ENCODE data around the gene PDXDC1. TPM values are rescaled to one million over a fixed set of nuclear protein-coding genes. Genes with fewer than 3 reads are reported as not detected.
"Not testable (repeated sequence)": the region's sequence is repeated elsewhere in the genome, so short reads cannot be mapped to it uniquely, and the experiment has no call there.

The PDXDC1 gene
- total RNA-seq, 2 experiments from 2014 or later: 53.7 to 55.6 TPM

- H3K27me3 Mint-ChIP-seq; DNase-seq; H3K4me3 Mint-ChIP-seq; CTCF ChIA-PET; H3K4me1 Mint-ChIP-seq (ENCODE audit: low read depth); H3K36me3 Mint-ChIP-seq; POLR2A ChIA-PET; H3K9me3 Mint-ChIP-seq; intact Hi-C loops (cut with micrococcal nuclease); H3K27ac Mint-ChIP-seq: not testable (repeated sequence)
These were observed 193.5 kb downstream of the PDXDC1 start for GRCh38 chr16:15168303-15168702.

DNA sequence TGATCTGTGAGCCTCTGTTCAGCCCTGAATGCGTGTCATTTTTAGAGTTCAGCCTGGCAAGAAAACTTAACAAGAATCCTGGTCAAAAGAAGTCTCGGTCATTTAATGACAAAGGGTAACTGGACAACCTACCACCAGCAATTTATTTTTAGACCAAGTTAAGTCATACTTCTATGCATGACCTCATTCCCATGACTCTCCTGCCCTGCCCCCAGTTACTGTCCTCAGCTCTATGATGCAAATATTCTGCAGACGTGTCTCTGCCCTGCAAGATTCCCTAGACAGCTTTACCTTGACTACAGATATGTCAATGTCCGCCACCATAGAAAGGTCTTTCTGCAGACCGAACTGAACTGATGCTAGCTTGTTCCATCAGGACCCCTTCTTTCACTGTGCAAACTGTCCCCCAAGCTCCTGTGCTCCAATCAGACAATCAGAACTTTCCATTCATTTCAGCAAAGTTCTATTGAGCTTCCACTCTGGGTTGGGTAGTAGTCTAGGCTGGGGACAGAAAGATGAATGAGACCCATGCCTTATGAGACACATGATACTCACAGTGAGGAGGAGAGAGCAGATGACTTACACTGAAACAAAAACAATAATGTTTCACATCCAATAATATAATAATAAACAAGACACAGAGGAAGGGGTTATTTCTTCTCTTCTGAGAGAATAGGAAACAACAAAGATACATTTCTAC is 194.3 kb downstream of the PDXDC1 start:
- DNase-seq; H3K4me1 Mint-ChIP-seq (ENCODE audit: low read depth); H3K36me3 Mint-ChIP-seq; H3K27ac Mint-ChIP-seq; H3K27me3 Mint-ChIP-seq; CTCF ChIA-PET; H3K9me3 Mint-ChIP-seq; POLR2A ChIA-PET; intact Hi-C loops (cut with micrococcal nuclease); H3K4me3 Mint-ChIP-seq: not testable (repeated sequence)

- DNase-seq; H3K9me3 Mint-ChIP-seq; H3K4me3 Mint-ChIP-seq; H3K27ac Mint-ChIP-seq; CTCF ChIA-PET; H3K27me3 Mint-ChIP-seq; H3K36me3 Mint-ChIP-seq; H3K4me1 Mint-ChIP-seq (ENCODE audit: low read depth); POLR2A ChIA-PET; intact Hi-C loops (cut with micrococcal nuclease): not testable (repeated sequence)
These were observed 205.1 kb downstream of the PDXDC1 start for GRCh38 chr16:15179909-15180308.

GRCh38 chr16:15180946-15181345 is 206.1 kb downstream of the PDXDC1 start:
- intact Hi-C loops (cut with micrococcal nuclease); CTCF ChIA-PET; POLR2A ChIA-PET; H3K27me3 Mint-ChIP-seq; H3K36me3 Mint-ChIP-seq; H3K4me3 Mint-ChIP-seq; H3K9me3 Mint-ChIP-seq; H3K4me1 Mint-ChIP-seq (ENCODE audit: low read depth); H3K27ac Mint-ChIP-seq; DNase-seq: not testable (repeated sequence)

DNA sequence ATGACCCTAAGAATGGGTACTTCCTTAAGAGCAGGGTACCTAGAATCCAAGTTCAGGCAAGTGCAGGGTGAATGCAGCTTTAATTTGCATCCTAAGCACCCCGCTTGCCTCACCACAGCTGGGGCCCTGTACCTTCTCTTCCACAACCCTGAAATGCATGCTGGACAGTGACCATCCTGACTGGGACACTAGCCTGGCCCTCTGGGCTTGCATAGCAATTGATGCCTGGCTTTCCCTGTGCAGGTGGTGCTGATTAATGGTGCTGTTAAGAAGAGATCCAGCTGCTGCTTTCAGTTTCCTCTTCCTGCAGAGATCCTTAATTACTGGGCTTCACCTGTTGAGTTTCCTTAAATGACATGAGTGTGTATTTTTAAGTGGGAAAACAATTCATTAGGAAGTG is 209.2 kb downstream of the PDXDC1 start:
- H3K27me3 Mint-ChIP-seq; CTCF ChIA-PET; H3K4me1 Mint-ChIP-seq (ENCODE audit: low read depth); DNase-seq; POLR2A ChIA-PET; H3K27ac Mint-ChIP-seq; intact Hi-C loops (cut with micrococcal nuclease); H3K36me3 Mint-ChIP-seq; H3K9me3 Mint-ChIP-seq; H3K4me3 Mint-ChIP-seq: not testable (repeated sequence)

Small RNA genes within 50 kb of the gene (microRNA-seq; reads per million reads assigned to microRNA genes)
- gene MIR1972-1 (ENCODE audit: borderline microRNAs expressed, borderline number of aligned reads, borderline replicate concordance) (not detected), gene MIR3180-4 (ENCODE audit: borderline microRNAs expressed, borderline number of aligned reads, borderline replicate concordance) (not detected), gene MIR6511A1 (ENCODE audit: borderline microRNAs expressed, borderline number of aligned reads, borderline replicate concordance) (not detected), gene MIR6511B2 (ENCODE audit: borderline microRNAs expressed, borderline number of aligned reads, borderline replicate concordance) (not detected), gene MIR6770-1 (ENCODE audit: borderline microRNAs expressed, borderline number of aligned reads, borderline replicate concordance) (not detected)

Other genes with a start within 250 kb of the PDXDC1 start
- 1 to 10 TPM; 4.7 to 4.8 TPM for gene NPIPA2, start 232.5 kb upstream of the PDXDC1 start, total RNA-seq
- 10 to 100 TPM; 42.1 to 43.4 TPM for gene NOMO1, start 141.3 kb upstream of the PDXDC1 start, total RNA-seq
- 10 to 100 TPM; 68.4 to 76.8 TPM for gene NPIPA1, start 37.6 kb upstream of the PDXDC1 start, total RNA-seq
- gene NTAN1, start 81.0 kb downstream of the PDXDC1 start, total RNA-seq: 10 to 100 TPM; 50.3 to 50.4 TPM
- gene RRN3, start 119.2 kb downstream of the PDXDC1 start, total RNA-seq: 10 to 100 TPM; 32.6 to 32.9 TPM

All from activated CD4-positive, alpha-beta memory T cell treated with anti-CD3 and anti-CD28 coated beads for 36 hours (primary cell).